8988T (cell line): ENCODE results near the gene ACTN2.
"Not testable (repeated sequence)": the region's sequence is repeated elsewhere in the genome, so short reads cannot be mapped to it uniquely, and the experiment has no call there.

ENCODE experiments used
- DNase-seq: peaks from one replicate; pipeline ENCODE4 v3.0.0; 2011

Gene ACTN2

GRCh38 chr1:236685917-236686814, at the start of gene ACTN2:
ACTN2 (plus strand) TSS chr1:236686499; CDS start chr1:236686674, 175 bp downstream.
- DNase-seq: no peak

- no peak for DNase-seq
Observed at GRCh38 chr1:236638945-236639344, 47.4 kb upstream of the ACTN2 start.

- no peak for DNase-seq
Observed at GRCh38 chr1:236639686-236640085, 46.6 kb upstream of the ACTN2 start.

- DNase-seq: no peak
Observed at GRCh38 chr1:236642763-236643162, 43.5 kb upstream of the ACTN2 start.

- DNase-seq: no peak
Observed at GRCh38 chr1:236645016-236645680, 41.2 kb upstream of the ACTN2 start.

- DNase-seq: no peak
Observed at GRCh38 chr1:236654511-236654910, 31.8 kb upstream of the ACTN2 start.

GRCh38 chr1:236654957-236655356, 31.3 kb upstream of the ACTN2 start:
- DNase-seq: no peak

- no peak for DNase-seq
Observed at GRCh38 chr1:236657398-236657797, 28.9 kb upstream of the ACTN2 start.

- no peak for DNase-seq
Observed at GRCh38 chr1:236659792-236660587, 26.3 kb upstream of the ACTN2 start.

GRCh38 chr1:236663934-236664333, 22.4 kb upstream of the ACTN2 start:
- DNase-seq: no peak

GRCh38 chr1:236668909-236669308, 17.4 kb upstream of the ACTN2 start:
- not testable (repeated sequence) for DNase-seq

- DNase-seq: no peak
Observed at GRCh38 chr1:236670060-236670459, 16.2 kb upstream of the ACTN2 start.

- no peak for DNase-seq
Observed at GRCh38 chr1:236673289-236673919, 12.9 kb upstream of the ACTN2 start.

- no peak for DNase-seq
Observed at GRCh38 chr1:236677641-236678235, 8.6 kb upstream of the ACTN2 start.

GRCh38 chr1:236681219-236681618, 5.1 kb upstream of the ACTN2 start:
- DNase-seq: no peak

- DNase-seq: no peak
Observed at GRCh38 chr1:236685205-236685916, 938 bp upstream of the ACTN2 start.

GRCh38 chr1:236686815-236687160, 489 bp downstream of the ACTN2 start:
- DNase-seq: no peak

- DNase-seq: no peak
Observed at GRCh38 chr1:236687273-236687672, 974 bp downstream of the ACTN2 start.

- no peak for DNase-seq
Observed at GRCh38 chr1:236688705-236689104, 2.4 kb downstream of the ACTN2 start.

GRCh38 chr1:236689713-236690569, 3.6 kb downstream of the ACTN2 start:
- no peak for DNase-seq

- no peak for DNase-seq
Observed at GRCh38 chr1:236691348-236691747, 5.0 kb downstream of the ACTN2 start.
